Stimulated activated CD4-positive, alpha-beta T cell treated with anti-CD3 and anti-CD28 coated beads, TNF-alpha, amount 100 ng/mL, for 48 hours (primary cell): ENCODE results near the gene GALNT16.

ENCODE experiments used
- DNase-seq, 3 donors: peaks; one replicate each; pipeline ENCODE4 v3.0.0-alpha.2; 2020; ENCODE audit warnings: low read depth in 3 of 3

GALNT16 gene

DNA sequence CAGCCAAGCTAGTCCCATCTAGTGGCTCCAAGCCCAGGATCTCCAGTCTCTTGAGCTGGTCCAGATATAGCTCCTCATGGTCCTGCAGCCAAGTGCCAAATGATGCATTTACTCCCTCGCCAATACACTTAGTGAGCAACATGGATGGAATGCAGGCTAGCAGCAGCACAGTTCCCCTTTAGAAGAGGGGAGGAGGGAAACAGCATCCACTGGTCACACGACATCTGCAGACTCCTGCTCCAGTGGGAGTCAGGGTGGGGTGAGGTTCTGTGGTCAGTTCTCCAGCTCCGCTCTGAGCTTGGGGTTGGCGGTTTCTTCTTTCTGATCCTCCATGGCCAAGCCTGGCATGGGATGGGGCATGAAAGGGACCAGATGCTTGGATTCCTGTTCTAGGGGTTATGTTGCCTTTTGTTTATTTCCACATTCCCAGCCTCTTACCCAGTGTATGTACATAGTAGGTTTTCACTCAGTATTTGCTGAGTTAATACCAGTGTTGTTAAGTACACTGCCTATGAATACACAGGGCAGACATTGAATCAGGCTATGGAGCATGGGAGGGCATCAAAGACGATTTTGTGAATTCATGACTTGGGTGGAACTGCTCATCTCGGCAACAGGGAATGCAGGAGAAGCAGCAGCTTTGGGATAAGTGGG lies 57.3 kb downstream of the GALNT16 start:
- DNase-seq: no peak

DNA sequence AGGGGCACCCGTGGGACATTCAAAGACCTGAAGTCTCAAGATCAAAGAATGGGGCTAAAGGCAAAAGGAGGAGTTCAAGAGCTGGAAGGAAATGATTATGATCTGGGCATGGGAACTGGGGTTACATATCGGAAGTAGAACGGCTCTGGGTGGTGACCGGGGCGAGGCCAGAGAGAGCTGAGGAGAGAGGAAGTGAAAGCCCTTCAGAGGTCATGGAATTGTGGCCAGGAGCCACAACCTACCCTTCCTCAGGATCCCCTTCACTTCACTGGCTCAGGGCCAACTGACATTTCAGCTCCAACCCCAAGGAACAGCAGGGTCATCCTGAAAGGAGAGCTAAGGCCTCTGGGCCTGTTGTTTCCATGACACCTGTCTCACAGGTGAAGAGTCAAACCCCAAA lies 57.8 kb downstream of the GALNT16 start:
- DNase-seq: no peak

DNA sequence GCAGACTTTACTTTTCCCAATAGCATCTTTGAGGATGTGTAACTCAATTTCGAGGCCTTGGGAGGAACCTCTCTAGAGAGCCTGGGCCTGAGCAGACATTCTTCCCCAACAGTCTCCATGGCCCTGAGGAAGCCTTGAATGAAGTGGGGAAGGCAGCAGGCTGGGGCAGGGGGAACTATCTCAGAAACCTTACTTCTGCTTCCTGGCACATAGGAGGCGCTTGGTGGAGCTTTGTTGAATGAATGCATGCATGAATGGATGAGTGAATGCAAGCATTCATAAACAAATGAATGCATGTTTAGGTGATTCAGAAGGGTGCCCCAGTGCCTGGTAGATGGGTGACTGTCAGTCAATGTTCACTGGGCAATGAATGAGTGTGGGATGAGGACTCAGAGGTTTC lies 58.3 kb downstream of the GALNT16 start:
- no peak for DNase-seq

DNA sequence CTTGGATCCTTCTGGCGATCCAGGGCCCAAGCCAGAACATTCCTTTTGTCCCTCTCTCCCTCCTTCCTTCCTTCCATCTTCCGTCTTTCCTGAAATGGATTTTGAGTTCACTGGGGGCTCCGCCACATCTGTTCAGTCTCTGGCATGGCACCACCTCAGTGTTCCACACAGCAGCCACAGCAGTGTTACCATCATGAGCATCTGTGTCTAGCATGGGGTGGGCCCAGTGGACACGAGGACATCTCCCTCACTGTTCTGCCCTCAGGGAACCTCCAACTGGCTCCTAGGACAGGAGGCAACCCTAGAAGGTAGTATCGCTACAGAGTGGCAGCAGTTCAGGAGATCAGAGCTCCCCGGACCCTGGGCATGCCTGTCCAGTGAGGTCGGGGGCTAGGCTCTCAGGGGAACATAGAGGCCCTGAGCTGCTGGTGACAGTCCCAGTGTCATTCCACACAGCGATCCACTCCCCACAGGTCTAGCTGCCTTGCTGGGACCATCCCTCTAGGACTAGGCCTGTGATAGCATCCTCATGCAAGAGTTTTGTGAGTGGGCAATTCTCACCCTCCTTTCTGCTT lies 59.0 kb downstream of the GALNT16 start:
- no peak for DNase-seq

DNA sequence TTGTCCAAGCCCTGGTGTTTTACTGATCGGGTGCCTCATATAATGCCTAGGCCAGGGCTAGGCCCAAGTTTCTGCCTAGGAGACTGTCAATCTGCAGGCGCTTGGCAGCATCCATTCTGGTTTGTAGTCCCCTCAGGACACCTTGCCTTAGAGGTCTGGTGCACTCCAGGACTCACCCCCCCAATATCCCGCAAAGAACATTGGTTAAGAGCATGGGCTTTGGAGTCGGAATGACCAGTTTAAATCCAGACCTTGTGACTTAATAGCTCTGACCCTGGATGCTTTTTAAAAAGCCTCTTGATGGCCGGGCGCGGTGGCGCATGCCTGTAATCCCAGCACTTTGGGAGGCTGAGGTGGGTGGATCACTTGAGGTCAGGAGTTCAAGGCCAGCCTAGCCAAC lies 60.0 kb downstream of the GALNT16 start:
- DNase-seq: no peak

DNA sequence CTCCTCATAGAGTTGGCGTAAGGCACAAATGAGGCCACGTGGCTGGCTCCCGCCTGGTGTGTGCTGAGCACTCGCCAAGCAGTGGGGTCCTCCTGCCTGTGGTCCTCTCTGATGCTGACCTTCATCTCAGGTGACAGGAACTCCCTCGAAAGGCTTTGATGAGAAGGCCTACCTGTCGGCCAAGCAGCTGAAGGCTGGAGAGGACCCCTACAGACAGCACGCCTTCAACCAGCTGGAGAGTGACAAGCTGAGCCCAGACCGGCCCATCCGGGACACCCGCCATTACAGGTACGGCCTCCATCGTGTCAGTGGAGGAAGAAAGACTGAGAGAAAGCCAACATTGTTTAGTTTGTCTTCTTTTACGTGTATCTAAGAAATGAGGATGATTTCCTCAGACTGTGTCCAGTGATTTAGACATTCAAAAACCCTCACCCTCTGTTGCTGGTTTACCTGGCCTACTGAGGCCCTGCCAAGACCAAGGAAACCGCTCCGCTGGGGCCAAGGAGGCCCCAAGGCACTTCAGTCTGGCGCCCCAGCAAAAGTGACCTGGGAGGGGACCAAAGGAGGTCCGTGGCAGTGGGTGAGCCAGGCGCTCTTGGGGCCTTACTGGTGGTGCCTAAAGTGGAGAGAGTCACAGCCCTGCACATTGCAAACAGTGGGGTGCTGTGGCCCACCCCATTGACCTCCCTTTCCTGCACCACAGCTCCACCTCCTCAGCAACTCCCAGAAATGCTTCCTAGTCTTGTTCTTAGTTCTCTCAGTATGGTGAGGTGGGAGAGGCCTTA lies 60.8 kb downstream of the GALNT16 start:
- no peak for DNase-seq

DNA sequence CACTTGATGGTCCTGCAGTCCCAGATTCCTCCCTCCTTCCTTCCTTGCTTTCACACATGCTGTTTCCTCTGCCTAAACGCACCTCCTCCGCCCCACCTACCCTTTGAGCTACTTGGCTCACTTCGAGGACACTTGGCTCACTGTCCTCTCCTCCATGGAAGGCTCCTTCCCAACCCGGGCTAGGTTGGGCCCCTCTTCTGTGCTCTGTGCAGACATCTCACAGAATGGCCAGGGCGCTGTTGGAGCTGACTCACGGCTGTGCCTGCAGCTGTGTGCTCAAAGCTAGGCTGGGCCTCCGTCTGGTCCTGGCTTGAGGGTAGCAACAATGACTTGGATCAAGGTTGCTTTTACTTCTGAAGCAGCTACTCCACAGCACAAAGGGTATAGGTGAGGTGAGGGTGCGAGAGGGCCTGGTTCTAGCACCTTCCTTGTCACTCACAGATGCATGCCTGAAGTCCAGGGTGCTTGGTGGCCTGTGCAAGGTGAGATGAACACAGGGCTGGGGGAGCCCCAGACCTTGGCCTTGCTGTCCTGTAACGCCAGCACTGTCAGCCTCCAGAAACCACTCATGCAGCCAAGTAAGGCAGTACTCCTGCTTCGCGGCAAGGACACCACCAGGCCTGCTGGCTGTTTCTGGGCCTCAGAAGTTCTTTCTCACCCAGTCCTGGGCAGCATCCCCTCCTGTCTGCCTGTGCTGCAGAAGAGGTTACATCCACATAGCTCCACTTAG lies 61.8 kb downstream of the GALNT16 start:
- DNase-seq: no peak

DNA sequence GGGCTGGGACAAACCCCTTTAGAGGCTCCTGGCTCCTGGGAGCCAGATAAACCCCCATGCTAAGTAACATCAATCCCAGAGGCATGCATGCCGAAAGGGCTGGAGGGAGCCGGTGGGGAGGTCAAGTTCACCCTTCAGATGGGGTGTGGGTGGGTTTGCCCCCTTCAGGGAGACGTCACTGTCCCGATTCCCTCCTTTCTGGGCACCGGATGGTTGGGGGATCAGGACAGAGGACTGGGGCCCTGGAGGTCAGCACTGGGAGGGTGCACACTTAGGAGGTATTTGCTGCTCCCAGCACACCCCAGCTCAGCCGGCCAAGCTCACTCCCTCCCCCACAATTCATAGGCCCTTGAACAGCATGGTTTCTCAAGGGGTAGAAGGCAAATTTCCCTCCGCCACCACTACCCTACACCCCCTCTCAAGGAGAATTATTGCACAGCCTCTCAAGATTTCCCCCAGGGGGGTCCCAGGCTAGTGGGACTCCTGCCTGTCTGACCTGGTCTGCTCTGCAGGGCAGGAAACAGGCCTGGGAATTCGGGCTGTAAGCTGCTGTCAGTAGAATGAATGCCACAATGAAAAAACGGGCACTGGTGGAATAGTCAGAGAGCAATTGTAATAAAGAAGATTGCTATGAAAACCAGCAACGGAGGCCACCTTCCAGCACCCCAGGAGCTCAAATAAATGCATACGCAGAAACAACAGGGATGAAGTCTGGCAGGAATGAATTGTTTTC lies 63.5 kb downstream of the GALNT16 start:
- DNase-seq: no peak

DNA sequence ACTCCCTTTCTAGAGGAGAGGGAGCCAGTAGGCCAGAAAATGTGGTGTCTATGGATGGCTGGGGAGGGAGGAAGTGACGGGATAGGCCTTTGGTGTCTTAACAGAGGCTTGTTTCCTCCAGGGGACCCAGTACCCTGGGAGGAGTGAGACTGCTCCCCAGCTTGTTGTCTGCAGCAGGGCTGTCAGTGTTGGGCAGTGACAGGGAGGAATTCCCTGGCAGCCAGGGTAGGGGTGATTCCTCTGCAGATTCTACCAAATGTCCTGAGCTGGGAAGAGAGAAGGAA lies 64.0 kb downstream of the GALNT16 start:
- DNase-seq: no peak

DNA sequence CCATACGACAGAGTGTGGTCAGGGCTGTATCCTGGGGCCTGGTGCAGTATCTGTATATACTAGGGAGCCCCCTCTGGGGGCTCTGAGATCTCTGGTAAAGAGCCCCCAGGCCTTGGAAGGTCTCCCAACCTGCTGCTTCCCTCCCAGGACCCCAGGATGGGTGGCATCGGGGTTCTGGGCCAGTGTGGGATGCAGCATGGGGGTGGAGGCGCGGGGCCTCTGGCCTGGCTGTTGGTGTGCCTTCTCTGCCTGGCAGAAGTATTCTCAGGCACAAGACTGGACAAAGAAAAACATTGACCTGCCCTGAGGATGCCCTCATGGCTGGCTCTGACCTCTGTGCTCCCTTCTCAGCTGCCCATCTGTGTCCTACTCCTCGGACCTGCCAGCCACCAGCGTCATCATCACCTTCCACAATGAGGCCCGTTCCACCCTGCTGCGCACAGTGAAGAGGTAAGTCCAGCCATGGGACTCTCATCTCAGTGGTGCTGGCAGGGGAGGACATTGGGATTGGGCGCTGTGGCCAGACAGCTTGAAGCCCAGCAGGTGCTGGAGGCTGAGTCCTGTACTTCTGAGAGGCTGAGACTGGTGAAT lies 64.5 kb downstream of the GALNT16 start:
- no peak for DNase-seq

DNA sequence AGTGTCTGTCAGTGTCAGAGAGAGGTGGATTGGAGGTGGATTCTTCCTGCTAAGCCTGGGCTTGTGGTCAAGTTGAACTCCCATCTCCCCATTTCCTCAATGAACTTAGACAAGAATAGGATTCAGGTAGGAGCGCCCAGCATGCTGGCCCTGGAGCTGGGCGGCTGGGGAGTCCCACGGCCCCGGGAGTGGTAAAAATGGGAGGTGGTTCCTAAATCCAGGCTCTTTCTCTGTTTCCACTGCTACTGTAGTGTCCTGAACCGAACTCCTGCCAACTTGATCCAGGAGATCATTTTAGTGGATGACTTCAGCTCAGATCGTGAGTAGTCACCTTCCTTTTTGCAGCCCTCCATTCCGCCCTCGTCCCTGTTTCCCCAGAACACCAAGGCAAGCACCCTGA lies 65.1 kb downstream of the GALNT16 start:
- no peak for DNase-seq

DNA sequence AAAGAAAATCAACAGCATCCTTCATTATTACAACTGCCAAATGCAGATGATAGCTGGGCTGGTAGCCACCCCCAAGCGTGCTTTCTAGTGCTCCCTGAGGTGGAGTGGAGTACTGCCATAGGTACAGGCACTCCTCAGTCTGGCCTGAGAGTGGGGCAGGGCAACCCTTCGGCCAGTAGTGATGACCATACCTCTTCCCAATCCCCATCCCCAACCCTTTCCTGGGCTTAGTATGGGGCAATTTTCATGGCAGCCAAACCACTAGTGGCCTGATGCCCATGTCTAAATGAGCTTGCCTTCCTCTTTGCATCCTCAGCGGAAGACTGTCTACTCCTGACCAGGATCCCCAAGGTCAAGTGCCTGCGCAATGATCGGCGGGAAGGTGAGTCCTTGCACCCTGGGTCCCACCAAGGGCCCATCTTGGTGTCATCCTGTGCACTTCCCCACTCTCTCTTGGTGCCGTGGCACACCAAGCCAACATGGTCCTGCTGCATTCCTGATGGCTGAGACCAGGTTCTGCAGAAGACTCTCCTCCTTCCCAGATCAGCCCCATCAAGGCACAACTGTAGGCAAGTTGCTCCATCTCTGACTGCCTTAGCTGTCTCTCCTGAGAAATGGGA lies 65.8 kb downstream of the GALNT16 start:
- no peak for DNase-seq

DNA sequence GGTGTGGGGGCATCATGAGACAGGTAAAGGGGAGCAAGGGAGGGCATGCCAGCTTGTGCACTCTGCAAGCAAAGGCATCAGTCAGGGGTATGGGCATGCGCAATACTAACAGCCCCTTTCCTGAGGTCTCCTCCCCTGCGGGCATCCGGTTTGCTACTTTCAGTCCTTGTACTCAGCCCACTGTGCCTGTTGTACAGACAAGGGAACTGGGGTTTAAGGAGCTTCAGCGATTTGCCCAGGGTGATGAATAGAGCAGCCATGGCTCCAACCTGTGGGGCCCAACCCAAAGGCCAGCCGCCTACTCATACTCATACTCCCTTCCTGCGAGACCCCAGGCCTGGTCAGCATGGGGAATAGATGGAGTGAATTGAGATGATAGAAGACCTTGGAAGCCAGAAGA lies 66.7 kb downstream of the GALNT16 start:
- DNase-seq: no peak

DNA sequence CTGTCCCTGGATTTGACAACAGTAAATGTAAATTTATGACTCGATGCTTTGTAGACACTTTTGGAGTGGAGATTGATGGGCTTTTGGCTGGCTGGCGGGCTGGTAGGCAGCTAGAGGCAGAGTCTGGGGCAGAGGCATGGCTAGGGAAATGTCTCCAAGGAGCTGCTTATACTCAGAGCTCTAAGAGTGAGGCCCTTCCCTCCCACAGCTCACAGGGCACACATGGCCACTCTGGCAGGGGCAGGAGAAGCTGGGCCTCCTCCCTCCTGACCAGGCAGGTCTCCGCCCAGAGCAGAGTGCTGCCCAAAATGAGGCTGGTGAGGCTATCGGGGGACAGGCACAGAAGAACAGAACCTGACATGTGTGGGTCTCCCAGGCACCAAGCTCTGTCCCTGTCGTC lies 67.5 kb downstream of the GALNT16 start:
- no peak for DNase-seq

DNA sequence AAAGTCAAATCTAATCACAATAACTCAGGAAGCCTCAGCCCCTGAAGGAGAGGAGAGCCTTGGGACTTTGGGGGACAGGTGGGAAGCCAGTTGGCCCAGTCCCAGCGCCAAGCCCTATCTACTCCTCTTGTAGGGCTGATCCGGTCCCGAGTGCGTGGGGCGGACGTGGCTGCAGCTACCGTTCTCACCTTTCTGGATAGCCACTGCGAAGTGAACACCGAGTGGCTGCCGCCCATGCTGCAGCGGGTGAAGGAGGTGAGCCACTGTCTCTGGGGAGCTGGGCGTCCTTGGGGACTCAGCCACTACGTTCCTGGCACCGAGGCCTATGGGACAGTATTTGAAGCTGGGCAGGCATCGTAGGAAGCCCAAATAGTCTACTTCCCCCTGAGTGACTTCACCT lies 68.4 kb downstream of the GALNT16 start:
- no peak for DNase-seq

DNA sequence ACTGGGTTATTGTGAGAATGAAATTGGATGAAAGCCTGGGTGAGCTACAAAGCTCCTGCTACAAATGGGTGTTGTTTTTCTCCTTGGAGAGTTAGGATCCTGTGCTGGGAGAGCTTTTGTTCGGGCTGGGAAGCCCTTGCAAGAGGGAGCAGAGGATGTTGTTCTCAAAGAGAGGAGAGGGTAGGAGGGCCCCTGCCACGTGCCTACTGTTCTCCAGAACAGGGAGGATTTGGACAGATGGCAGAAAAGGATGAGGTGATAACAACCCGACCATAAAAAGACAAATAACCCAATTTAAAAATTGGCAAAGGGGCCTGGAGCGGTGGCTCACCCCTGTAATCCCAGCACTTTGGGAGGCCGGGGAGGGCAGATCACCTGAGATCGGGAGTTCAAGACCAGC lies 68.8 kb downstream of the GALNT16 start:
- DNase-seq: no peak

DNA sequence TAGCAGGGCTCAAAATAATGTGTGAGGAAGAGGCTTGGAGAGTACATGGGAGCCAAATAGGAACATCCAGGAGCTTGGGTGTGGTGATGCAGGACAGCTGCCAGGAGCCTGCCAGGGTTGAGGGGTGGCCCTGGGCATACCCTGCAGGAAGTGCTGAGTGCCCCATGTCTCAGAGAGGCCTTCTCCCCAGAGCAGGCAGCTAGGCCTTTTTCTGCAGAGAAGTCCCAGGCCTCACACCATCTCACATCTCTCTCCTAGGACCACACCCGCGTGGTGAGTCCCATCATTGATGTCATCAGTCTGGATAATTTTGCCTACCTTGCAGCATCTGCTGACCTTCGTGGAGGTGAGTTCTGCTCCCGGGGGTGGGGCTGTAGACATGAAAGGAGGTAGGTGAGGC lies 71.2 kb downstream of the GALNT16 start:
- DNase-seq: no peak

DNA sequence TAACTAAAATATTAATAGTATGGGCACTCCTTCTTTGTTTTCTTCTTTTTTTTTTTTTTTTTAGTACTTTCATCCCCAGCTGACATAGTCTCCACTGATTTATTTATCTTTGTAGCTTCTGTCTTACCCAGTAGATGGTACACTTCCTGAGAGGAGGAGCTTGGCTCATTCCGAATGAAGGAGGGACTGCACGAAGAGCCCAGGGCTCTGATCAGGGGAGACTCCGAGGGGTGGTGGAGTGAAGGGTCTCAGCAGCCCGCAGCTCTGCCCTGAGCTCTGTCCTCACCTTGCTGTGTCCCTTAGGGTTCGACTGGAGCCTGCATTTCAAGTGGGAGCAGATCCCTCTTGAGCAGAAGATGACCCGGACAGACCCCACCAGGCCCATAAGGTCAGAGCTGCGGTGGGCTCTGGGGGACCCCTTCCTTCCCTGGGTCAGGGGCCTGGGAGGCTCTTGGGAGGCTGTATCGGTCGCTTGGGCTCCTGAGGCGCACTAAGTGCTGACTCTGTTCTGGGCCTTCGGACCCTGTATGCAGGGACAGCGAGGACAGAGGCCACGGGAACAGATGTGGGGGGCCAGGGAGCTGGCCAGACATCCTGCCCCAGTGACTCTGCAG lies 72.9 kb downstream of the GALNT16 start:
- DNase-seq: no peak

DNA sequence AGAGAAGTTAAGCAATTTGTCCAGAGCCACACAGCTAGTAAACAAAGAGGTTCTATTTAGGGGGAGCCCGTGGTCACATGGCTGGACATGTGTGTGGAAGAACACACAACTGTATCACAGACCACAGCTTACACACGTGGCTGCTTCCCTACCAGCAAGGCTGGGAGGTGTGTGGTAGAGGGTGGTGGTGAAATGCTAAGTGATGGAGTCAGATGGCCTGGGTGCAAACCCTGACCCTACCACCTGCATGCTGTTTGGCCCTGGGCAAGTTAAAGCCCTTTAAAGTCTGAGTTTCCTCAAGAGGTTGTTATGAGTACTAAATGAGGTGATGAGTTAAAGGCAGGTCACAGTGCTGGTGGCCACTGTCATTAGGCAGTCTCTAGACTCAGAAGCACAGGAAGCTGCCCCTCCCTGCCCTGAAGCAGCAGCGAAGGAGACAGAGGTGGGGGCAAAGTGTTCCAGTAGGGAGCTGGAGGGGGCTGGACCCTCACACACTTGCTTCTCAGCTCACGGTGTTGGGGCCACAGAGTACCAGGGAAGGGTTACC lies 73.9 kb downstream of the GALNT16 start:
- DNase-seq: no peak

DNA sequence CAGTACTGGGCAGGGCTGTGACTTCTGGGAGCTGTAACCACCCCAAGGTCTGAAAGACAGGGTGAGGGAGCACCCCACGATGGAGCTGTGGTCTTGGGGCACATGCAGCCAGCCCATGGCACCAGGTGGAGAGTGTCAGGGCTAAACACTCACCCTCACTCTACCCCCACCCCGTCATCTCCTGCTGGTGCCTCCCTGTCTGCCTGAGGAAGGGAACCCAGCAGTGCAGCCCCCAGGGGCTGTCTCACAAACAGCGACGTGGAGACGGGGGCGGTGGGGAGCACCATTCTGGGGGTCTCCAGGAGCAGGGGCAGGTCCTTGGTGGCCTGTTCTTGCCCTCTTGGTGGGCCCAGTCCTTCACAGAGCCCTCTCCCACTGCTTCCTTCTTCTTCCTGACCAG lies 74.6 kb downstream of the GALNT16 start:
- DNase-seq: no peak

DNA sequence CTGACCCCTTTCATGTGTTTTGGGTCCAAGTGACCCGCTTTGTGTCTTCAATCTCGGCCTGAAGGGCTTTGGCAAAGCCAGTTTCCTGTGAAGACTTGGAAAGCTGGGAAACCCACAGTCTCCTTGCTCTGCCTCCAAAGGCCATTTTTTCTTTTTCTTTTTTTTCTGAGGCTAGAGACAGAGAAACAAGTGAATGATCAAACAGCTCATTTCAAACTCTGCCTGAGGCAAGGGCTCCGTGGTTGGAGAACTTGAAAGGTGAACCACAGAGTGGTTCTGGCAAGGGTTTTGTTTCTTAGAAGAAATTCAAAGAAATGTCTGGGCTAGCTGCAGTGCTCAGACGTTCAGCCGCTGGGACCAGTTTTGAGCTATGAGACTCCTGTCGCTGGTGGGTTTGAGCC lies 75.4 kb downstream of the GALNT16 start:
- no peak for DNase-seq
